SK-N-SH treated with all-trans-retinoic acid at 6 μM for 48 hours (cell line): Measurements from ENCODE around the gene DCC.

Experiments used
- ARNTL ChIP-seq: fragments of 450-650 bp; formaldehyde crosslinking; IDR thresholded peaks from 2 replicates; pipeline ENCODE4 v1.5.0; 2020; ENCODE audit warnings: low read depth, mild to moderate bottlenecking, moderate library complexity, borderline replicate concordance
- CREB5 ChIP-seq: fragments of 250-450 bp; sonication (Bioruptor Pico); IDR thresholded peaks from 2 replicates; pipeline ENCODE4 v1.5.1; 2020; ENCODE audit warnings: low read depth, mild to moderate bottlenecking, moderate library complexity
- CSRNP3 ChIP-seq: fragments of 250-450 bp; sonication (Bioruptor Pico); IDR thresholded peaks from 2 replicates; pipeline ENCODE4 v1.5.1; 2021; ENCODE audit warnings: mild to moderate bottlenecking, moderate library complexity
- ESRRG ChIP-seq: fragments of 250-450 bp; sonication (Bioruptor Pico); IDR thresholded peaks from 2 replicates; pipeline ENCODE4 v1.6.1; 2021; ENCODE audit warnings: mild to moderate bottlenecking
- PATZ1 ChIP-seq: fragments of 250-450 bp; sonication (Bioruptor Pico); IDR thresholded peaks from 2 replicates; pipeline ENCODE4 v1.8.0; 2020; ENCODE audit warnings: mild to moderate bottlenecking, moderate library complexity, borderline replicate concordance
- SNAI2 ChIP-seq: fragments of 250-450 bp; sonication (Bioruptor Pico); IDR thresholded peaks from 2 replicates; pipeline ENCODE4 v1.5.0; 2020; ENCODE audit warnings: mild to moderate bottlenecking, moderate library complexity
- TOX ChIP-seq: fragments of 250-450 bp; sonication (Bioruptor Pico); IDR thresholded peaks from 2 replicates; pipeline ENCODE4 v1.8.0; 2021; ENCODE audit warnings: mild to moderate bottlenecking, moderate library complexity, borderline replicate concordance
- ZC3H10 ChIP-seq: fragments of 250-450 bp; sonication (Bioruptor Pico); IDR thresholded peaks from 2 replicates; pipeline ENCODE4 v1.5.1; 2021; ENCODE audit warnings: mild to moderate bottlenecking, moderate library complexity
- ZFP30 ChIP-seq: fragments of 450-650 bp; formaldehyde crosslinking; IDR thresholded peaks from 2 replicates; pipeline ENCODE4 v1.5.0; 2022; ENCODE audit warnings: mild to moderate bottlenecking, moderate library complexity
- ZNF565 ChIP-seq: fragments of 450-650 bp; formaldehyde crosslinking; conservative IDR thresholded peaks from 2 replicates; pipeline ENCODE4 v1.5.0; 2020; ENCODE audit warnings: low read depth, mild to moderate bottlenecking, moderate library complexity

GRCh38 chr18:53531187-53531586 lies 1191.2 kb downstream of the DCC start:
- no peak for TF ChIP-seq PATZ1 (CRISPR knock-in tag)
- no peak for TF ChIP-seq CSRNP3
- TF ChIP-seq ZC3H10: no peak
- TF ChIP-seq ARNTL: no peak
- TF ChIP-seq ZNF565 (CRISPR knock-in tag): no peak
- TF ChIP-seq SNAI2 (CRISPR knock-in tag): no peak
- TF ChIP-seq CREB5 (CRISPR knock-in tag): no peak
- no peak for TF ChIP-seq ESRRG (CRISPR knock-in tag)
- no peak for TF ChIP-seq ZFP30 (CRISPR knock-in tag)
- no peak for TF ChIP-seq TOX (CRISPR knock-in tag)
